Stimulated activated naive CD8-positive, alpha-beta T cell treated with anti-CD3 and anti-CD28 coated beads, Interleukin-15, amount 100 ng/mL, for 72 hours (primary cell): ENCODE measurements around the gene CASK.

Experiments used
- ATAC-seq: fragments of 150-1000 bp; cut with Tn5 transposase; 2 replicates; pipeline ENCODE4 v1.10.0; 2021; ENCODE audit warnings: mild to moderate bottlenecking, moderate library complexity
- DNase-seq, 2 donors: peaks; one replicate each; pipeline ENCODE4 v3.0.0; 2021 to 2022
- H3K27ac Mint-ChIP-seq, 2 donors: one replicate each; pipeline ENCODE4 v1.8.0; 2022; ENCODE audit warnings: mild to moderate bottlenecking in 2 of 2, mixed read lengths in 2 of 2, moderate library complexity in 2 of 2
- H3K27me3 Mint-ChIP-seq: one replicate; pipeline ENCODE4 v1.8.0; 2022; ENCODE audit warnings: mixed read lengths
- H3K4me1 Mint-ChIP-seq: one replicate; pipeline ENCODE4 v1.8.0; 2022; ENCODE audit warnings: mild to moderate bottlenecking, mixed read lengths
- H3K4me3 Mint-ChIP-seq, 2 donors: one replicate each; pipeline ENCODE4 v1.8.0; 2022; ENCODE audit warnings: mild to moderate bottlenecking in 2 of 2, mixed read lengths in 2 of 2, moderate library complexity in 1 of 2
- H3K9me3 Mint-ChIP-seq, 2 donors: one replicate each; pipeline ENCODE4 v1.8.0; 2022; ENCODE audit warnings: mixed read lengths in 2 of 2

Gene CASK

DNA sequence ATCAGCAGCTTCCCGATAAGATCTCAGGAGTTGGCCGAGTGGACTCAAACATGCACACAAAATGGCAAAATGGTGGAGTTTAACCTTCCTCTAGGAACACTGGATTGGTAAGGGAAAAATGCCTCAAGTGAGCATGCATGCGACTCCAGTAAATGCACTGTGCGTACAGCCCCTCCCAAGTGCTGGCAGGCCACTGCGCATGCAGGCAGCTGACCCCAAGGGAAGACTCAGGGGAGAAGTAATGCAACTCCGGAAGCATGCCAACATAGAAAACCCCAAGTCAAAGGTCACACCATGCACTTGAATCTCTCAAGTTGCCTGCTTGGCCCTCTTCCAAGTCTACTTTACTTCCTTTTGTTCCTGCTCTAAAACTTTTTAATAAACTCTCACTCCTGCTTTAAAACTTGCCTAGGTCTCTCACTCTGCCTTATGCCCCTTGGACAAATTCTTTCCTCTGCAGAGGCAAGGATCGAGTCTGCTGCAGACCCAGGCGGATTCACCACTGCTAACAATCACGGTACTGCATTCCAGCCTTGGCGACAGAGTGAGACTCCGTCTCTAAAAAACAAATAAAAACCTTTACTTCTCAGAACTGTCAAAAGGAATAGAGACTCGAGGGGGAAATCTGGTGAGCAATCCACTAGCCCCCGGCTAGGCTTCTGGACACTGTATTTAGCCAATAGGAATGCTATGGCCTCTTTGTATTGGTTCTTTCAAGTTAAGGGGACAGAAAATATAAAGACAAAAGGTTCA lies 442.7 kb downstream of the CASK start:
- Mint-ChIP-seq H3K4me3 (no peak overlapping the region), H3K9me3 (no peaks in the 10 kb centered on the region), H3K27ac (peak overlapping the region in 1 of 2 donors; percentile 48), H3K4me1 (peaks cover 6% of the 10 kb centered on the region), H3K27me3 (no peaks in the 10 kb centered on the region)
- ATAC-seq (no peak), DNase-seq (no peak)

- H3K27me3 Mint-ChIP-seq: no peaks in the 10 kb centered on the region
- ATAC-seq (no peak), DNase-seq (no peak)
- H3K4me3 Mint-ChIP-seq: no peak overlapping the region
- H3K9me3 Mint-ChIP-seq: no peaks in the 10 kb centered on the region
- H3K27ac Mint-ChIP-seq: no peak overlapping the region
- peaks cover 6% of the 10 kb centered on the region for H3K4me1 Mint-ChIP-seq
Observed at GRCh38 chrX:41478381-41478911, 444.9 kb downstream of the CASK start.

DNA sequence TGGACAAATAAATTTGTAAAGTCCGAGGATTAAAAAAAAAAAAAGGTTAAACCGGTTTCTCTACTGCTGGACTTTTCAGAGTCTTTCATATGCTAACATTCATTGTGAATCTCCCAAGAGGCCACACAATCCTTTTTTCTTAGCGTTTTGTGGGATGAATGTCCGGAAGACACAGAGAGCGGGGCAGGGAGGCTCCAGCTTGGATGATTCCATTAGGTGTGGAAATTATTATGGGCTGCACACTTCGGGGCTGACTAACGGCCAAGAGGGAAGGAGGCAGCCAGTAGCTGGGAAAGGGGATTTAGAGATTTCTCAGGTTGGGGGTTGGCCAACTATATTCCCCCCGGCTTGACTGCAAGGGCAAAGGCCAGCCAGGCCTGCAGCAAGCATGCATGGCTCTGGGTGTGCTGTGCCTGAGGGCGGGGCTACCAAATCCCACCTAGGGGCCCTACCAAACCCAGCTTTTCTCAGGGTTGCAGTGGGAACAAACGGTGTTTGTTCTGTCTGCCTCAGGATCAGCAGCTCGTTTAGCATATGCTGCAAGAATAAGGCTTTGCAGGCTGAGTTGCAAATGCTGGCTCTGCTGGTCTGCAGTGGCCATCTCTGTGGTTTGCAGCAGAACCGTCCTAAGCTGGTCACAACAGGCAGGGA lies 447.6 kb downstream of the CASK start:
- ATAC-seq (no peak), DNase-seq (no peak)
- Mint-ChIP-seq H3K27me3 (no peaks in the 10 kb centered on the region), H3K4me3 (no peak overlapping the region), H3K9me3 (no peaks in the 10 kb centered on the region), H3K27ac (no peak overlapping the region), H3K4me1 (no peaks in the 10 kb centered on the region)

DNA sequence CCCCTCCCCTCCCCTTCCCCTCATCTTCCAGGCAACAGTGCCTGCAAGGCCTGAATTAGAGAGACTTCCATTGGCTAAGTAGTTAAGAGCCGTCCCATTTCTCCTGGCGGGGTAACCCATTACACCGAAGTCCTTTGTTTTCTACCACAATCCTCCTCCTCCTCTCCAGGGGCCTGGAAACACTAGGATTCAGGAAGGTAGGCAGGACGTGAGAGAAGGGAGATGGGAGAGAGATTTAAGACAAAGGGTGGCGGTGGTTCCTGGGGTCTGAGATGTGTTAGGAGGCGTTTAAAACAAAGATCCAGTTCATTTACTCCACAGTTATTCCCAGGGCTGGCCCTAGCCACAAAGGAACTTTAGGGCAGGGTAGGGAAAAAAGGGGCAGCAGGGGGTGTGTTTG lies 448.2 kb downstream of the CASK start:
- Mint-ChIP-seq H3K4me1 (no peaks in the 10 kb centered on the region), H3K27ac (peak overlapping the region in 1 of 2 donors; percentile 13), H3K9me3 (no peaks in the 10 kb centered on the region), H3K27me3 (no peaks in the 10 kb centered on the region), H3K4me3 (no peak overlapping the region)
- ATAC-seq: no peak
- no peak for DNase-seq

- ATAC-seq (no peak), DNase-seq (no peak)
- Mint-ChIP-seq H3K4me3 (no peak overlapping the region), H3K9me3 (no peaks in the 10 kb centered on the region), H3K4me1 (no peaks in the 10 kb centered on the region), H3K27me3 (no peaks in the 10 kb centered on the region), H3K27ac (no peak overlapping the region)
Observed at GRCh38 chrX:41474726-41475100, 448.6 kb downstream of the CASK start.

- no peaks in the 10 kb centered on the region for H3K4me1 Mint-ChIP-seq
- no peaks in the 10 kb centered on the region for H3K9me3 Mint-ChIP-seq
- DNase-seq (no peak), ATAC-seq (no peak)
- H3K27ac Mint-ChIP-seq: no peak overlapping the region
- H3K27me3 Mint-ChIP-seq: no peaks in the 10 kb centered on the region
- H3K4me3 Mint-ChIP-seq: no peak overlapping the region
Observed at GRCh38 chrX:41473936-41474725, 449.2 kb downstream of the CASK start.

DNA sequence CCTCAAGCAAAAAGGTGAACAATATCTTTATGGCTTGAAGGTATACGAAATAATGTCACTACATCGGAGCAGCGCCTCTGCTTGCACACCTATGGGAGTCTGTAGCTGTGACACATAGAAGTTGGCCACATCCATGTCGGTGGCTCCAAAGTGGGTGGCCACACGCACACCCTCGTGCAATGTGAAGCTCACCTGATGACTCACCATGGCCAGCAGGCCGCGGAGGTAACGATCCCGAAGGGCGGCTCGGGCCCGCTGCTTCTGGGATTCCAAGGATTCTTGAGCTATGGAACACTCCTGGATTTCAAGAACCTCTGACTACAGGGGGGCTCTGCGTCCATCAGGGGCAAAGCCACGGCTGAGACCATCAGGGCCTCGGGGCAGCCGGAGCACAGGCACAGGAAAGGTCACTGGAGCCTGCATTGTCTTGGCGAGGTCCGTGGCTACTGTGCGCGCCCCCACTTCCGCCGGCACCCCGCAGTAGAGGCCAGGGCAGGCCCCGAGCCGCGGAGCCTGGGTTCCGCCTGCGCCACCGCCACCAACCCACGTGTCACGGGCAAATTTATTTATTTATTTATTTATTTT lies 451.0 kb downstream of the CASK start:
- Mint-ChIP-seq H3K27ac (no peak overlapping the region), H3K9me3 (no peaks in the 10 kb centered on the region), H3K4me3 (no peak overlapping the region), H3K4me1 (no peaks in the 10 kb centered on the region), H3K27me3 (no peaks in the 10 kb centered on the region)
- DNase-seq (no peak), ATAC-seq (no peak)

DNA sequence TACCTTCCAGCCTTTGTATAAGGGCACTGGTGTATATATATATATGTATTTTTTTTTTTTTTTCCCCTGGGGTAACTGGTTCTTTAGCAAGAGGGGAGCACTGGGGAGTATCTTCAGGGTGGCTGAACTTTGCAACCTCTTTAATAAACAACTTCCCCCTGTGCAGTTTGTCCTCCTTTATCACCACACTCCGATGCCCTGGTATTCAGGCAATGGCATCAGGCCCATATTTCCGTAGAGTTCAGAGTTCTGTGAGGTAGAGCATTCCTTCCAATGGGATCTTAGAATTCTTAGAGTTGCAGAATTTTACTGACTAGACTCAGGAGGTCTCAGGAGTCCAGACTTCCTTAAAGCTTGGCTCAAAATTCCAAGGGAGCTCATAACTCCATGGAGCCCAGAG lies 451.6 kb downstream of the CASK start:
- no peaks in the 10 kb centered on the region for H3K4me1 Mint-ChIP-seq

GRCh38 chrX:41470706-41471105 lies 452.6 kb downstream of the CASK start:
- Mint-ChIP-seq H3K9me3 (no peaks in the 10 kb centered on the region), H3K4me1 (no peaks in the 10 kb centered on the region), H3K4me3 (no peak overlapping the region), H3K27ac (no peak overlapping the region), H3K27me3 (no peaks in the 10 kb centered on the region)
- ATAC-seq (no peak), DNase-seq (no peak)

More for the DNA sequence above, 451.6 kb downstream of the CASK start:
- Mint-ChIP-seq H3K9me3 (no peaks in the 10 kb centered on the region), H3K4me3 (no peak overlapping the region), H3K27me3 (no peaks in the 10 kb centered on the region), H3K27ac (no peak overlapping the region)
- DNase-seq (no peak), ATAC-seq (no peak)

- Mint-ChIP-seq H3K9me3 (no peaks in the 10 kb centered on the region), H3K4me1 (no peaks in the 10 kb centered on the region), H3K27ac (no peak overlapping the region), H3K27me3 (no peaks in the 10 kb centered on the region), H3K4me3 (no peak overlapping the region)
- DNase-seq: no peak
- no peak for ATAC-seq
Observed at GRCh38 chrX:41468647-41469323, 454.6 kb downstream of the CASK start.
